Liver (tissue), 9 donors: ENCODE data around the gene TMTC2. TPM values are rescaled to one million over a fixed set of nuclear protein-coding genes. Genes with fewer than 3 reads are reported as not detected.
A peak's percentile ranks its signal among the peaks of the same experiment; 100 is the strongest.

Experiments used
- DNase-seq: peaks from one replicate; pipeline ENCODE4 v3.0.0-alpha.2; 2017; ENCODE audit warnings: low spot score
- H3K27ac ChIP-seq, 2 donors: one replicate each; pipeline ENCODE4 v1.7.0; 2013; ENCODE audit warnings: inconsistent platforms in 2 of 2, low read length in 2 of 2, control low read depth in 1 of 2, low read depth in 1 of 2, mild to moderate bottlenecking in 1 of 2
- H3K27me3 ChIP-seq, 4 donors: one replicate each; pipeline versions ENCODE4 v1.6.1 to v1.7.0; 2013; ENCODE audit warnings: low read length in 3 of 4, inconsistent platforms in 1 of 4, mild to moderate bottlenecking in 1 of 4, moderate library complexity in 1 of 4; ENCODE audit not compliant: control insufficient read depth in 4 of 4, insufficient read depth in 4 of 4
- H3K36me3 ChIP-seq, 4 donors: one replicate each; pipeline versions ENCODE4 v1.6.1 to v1.7.0; 2013; ENCODE audit warnings: low read length in 3 of 4, mild to moderate bottlenecking in 3 of 4, low read depth in 1 of 4, moderate library complexity in 1 of 4; ENCODE audit not compliant: control insufficient read depth in 4 of 4, insufficient read depth in 3 of 4
- H3K4me1 ChIP-seq, 4 donors: one replicate each; pipeline versions ENCODE4 v1.6.1 to v1.7.0; 2013; ENCODE audit warnings: low read length in 3 of 4, mild to moderate bottlenecking in 3 of 4, moderate library complexity in 1 of 4; ENCODE audit not compliant: control insufficient read depth in 4 of 4, insufficient read depth in 4 of 4
- H3K4me3 ChIP-seq, 3 donors: one replicate each; pipeline versions ENCODE4 v1.6.1 to v1.7.0; 2013; ENCODE audit warnings: low read length in 3 of 3, control low read depth in 1 of 3, low read depth in 1 of 3, mild to moderate bottlenecking in 1 of 3
- H3K9ac ChIP-seq, 2 donors: one replicate each; pipeline ENCODE4 v1.7.0; 2013; ENCODE audit warnings: low read length in 2 of 2, mild to moderate bottlenecking in 2 of 2, moderate library complexity in 2 of 2, control low read depth in 1 of 2, low read depth in 1 of 2
- H3K9me3 ChIP-seq, 4 donors: one replicate each; pipeline versions ENCODE4 v1.6.1 to v1.7.0; 2013; ENCODE audit warnings: low read length in 3 of 4; ENCODE audit not compliant: control insufficient read depth in 4 of 4
- EGR1 ChIP-seq, 2 donors: IDR thresholded peaks; 2 replicates each; pipeline ENCODE4 v1.6.1; 2016 to 2018; ENCODE audit warnings: antibody characterized with exemption in 2 of 2, low read depth in 2 of 2
- FOXA1 ChIP-seq: IDR thresholded peaks from 2 replicates; pipeline ENCODE4 v1.6.1; 2016; ENCODE audit warnings: antibody characterized with exemption
- FOXA2 ChIP-seq: IDR thresholded peaks from 2 replicates; pipeline ENCODE4 v1.6.1; 2016; ENCODE audit warnings: antibody characterized with exemption
- GABPA ChIP-seq, 2 donors: IDR thresholded peaks in 1 of 2; conservative IDR thresholded peaks in 1 of 2; 2 replicates each; pipeline ENCODE4 v1.6.1; 2016; ENCODE audit warnings: antibody characterized with exemption in 2 of 2, mild to moderate bottlenecking in 1 of 2, moderate library complexity in 1 of 2
- HNF4A ChIP-seq, 2 donors: conservative IDR thresholded peaks; 2 replicates each; pipeline ENCODE4 v1.6.1; 2016; ENCODE audit warnings: antibody characterized with exemption in 2 of 2, mild to moderate bottlenecking in 2 of 2
- HNF4G ChIP-seq: IDR thresholded peaks from 2 replicates; pipeline ENCODE4 v1.6.1; 2016; ENCODE audit warnings: antibody characterized with exemption
- JUND ChIP-seq, 2 donors: IDR thresholded peaks; 2 replicates each; pipeline ENCODE4 v1.6.1; 2016; ENCODE audit warnings: antibody characterized with exemption in 2 of 2
- MAX ChIP-seq: IDR thresholded peaks from 2 replicates; pipeline ENCODE4 v1.6.1; 2016; ENCODE audit warnings: antibody characterized with exemption
- NR2F2 ChIP-seq: IDR thresholded peaks from 2 replicates; pipeline ENCODE4 v1.6.1; 2016; ENCODE audit warnings: antibody characterized with exemption
- RAD21 ChIP-seq, 2 donors: IDR thresholded peaks; 2 replicates each; pipeline ENCODE4 v1.6.1; 2016; ENCODE audit warnings: antibody characterized with exemption in 2 of 2, mild to moderate bottlenecking in 2 of 2
- RXRA ChIP-seq, 2 donors: IDR thresholded peaks; 2 replicates each; pipeline ENCODE4 v1.6.1; 2017 to 2018; ENCODE audit warnings: antibody characterized with exemption in 2 of 2, mild to moderate bottlenecking in 1 of 2
- SP1 ChIP-seq: IDR thresholded peaks from 2 replicates; pipeline ENCODE4 v1.6.1; 2018; ENCODE audit warnings: antibody characterized with exemption, mild to moderate bottlenecking
- TAF1 ChIP-seq: conservative IDR thresholded peaks from 2 replicates; pipeline ENCODE4 v1.6.1; 2016; ENCODE audit warnings: antibody characterized with exemption, mild to moderate bottlenecking
- YY1 ChIP-seq: IDR thresholded peaks from 2 replicates; pipeline ENCODE4 v1.6.1; 2016; ENCODE audit warnings: antibody characterized with exemption, mild to moderate bottlenecking
- WGBS: extraction: QIAGEN DNeasy Blood & Tissue Kit; methylation state at CpG from one replicate; pipeline ENCODE4 v1.1.7; 2013; 5-methylcytosine and 5-hydroxymethylcytosine counted together
- polyA plus RNA-seq, 2 donors: library from polyadenylated mRNA; stranded (reverse) in 1 of 2; unstranded in 1 of 2; fragments of 200-250 nt in 1 of 2; fragments of >200 nt in 1 of 2; fragmentation: Nextera tagmentation in 1 of 2; extraction: Ambion mirVana in 1 of 2; gene quantifications; one replicate each; pipeline versions ENCODE4 v1.2.1 to v1.2.3, GENCODE V29; 2013 to 2015
- total RNA-seq, 2 donors: library from RNA; depleted of rRNA; stranded (reverse); fragments of >200 nt; gene quantifications; one replicate each; pipeline ENCODE4 v1.2.3, GENCODE V29; 2014
- TF ChIP-seq, protein P1 (sequence below): IDR thresholded peaks from 2 replicates; pipeline ENCODE4 v1.6.1; 2016; ENCODE audit warnings: antibody characterized with exemption
- TF ChIP-seq, protein P2 (sequence below): IDR thresholded peaks from 2 replicates; pipeline ENCODE4 v1.6.1; 2016; ENCODE audit warnings: antibody characterized with exemption
- TF ChIP-seq, protein P3 (sequence below): IDR thresholded peaks from 2 replicates; pipeline ENCODE4 v1.6.1; 2016; ENCODE audit warnings: antibody characterized with exemption, mild to moderate bottlenecking
- TF ChIP-seq, protein P4 (sequence below): fragments of 150-350 bp; IDR thresholded peaks from 2 replicates; pipeline ENCODE4 v1.5.1; 2017; ENCODE audit warnings: improper control_type of control experiment, low read depth, low read length; ENCODE audit not compliant: missing input control
- donor health status: healthy.
- donor health status: healthy.
- donor health status: healthy.
- donor health status: healthy.
- donor health status: healthy.

TMTC2 gene
- total and polyA plus RNA-seq, 4 donors, result 0.36 to 3.0 (median 0.61) TPM

DNA sequence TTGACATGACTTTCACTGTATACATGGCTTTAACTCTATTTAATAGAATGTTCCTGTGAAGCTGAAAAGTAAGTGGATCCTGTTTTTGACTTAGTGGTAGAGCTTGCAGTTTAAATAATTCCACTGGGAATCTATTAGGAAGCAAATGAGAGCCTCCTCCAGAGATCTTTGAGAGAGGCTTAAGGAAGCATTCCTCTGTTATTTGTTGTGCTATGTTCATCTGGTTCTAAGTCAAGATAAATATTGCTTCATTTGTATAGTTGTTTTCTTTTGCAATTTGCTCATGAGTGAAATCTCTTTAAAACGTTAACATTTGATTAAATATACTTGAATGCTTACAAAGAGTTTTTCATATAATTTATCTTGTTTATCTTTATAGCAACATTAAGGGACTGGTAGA lies 70.4 kb downstream of the TMTC2 start:
- WGBS, result 31% methylated on average over 1 of the region's 1 CpG
- no peak for DNase-seq
- Histone ChIP-seq H3K4me3 (no peak overlapping the region), H3K36me3 (no peaks in the 10 kb centered on the region), H3K27me3 (no peaks in the 10 kb centered on the region), H3K9me3 (no peaks in the 10 kb centered on the region), H3K4me1 (peaks cover 0 to 5% (median under 1%) of the 10 kb centered on the region in 4 donors), H3K9ac (no peak overlapping the region), H3K27ac (no peak overlapping the region)
- no peak for TF ChIP-seq EGR1 (IDR thresholded peaks at IDR 0.05; ENCODE audit: low read depth in 2 of 2)
- peak in 1 of 2 donors; percentile 6 for TF ChIP-seq HNF4A (conservative IDR thresholded peaks at IDR 0.05)

GRCh38 chr12:82757656-82758055 lies 71.0 kb downstream of the TMTC2 start:
- Histone ChIP-seq H3K27ac (no peak overlapping the region), H3K9me3 (no peaks in the 10 kb centered on the region), H3K27me3 (no peaks in the 10 kb centered on the region), H3K4me1 (peaks cover 0 to 5% (median under 1%) of the 10 kb centered on the region in 4 donors), H3K36me3 (no peaks in the 10 kb centered on the region), H3K4me3 (no peak overlapping the region), H3K9ac (no peak overlapping the region)
- DNase-seq, result no peak
- 89% methylated on average over 1 of the region's 1 CpG for WGBS
- TF ChIP-seq NR2F2, result no peak
- TF ChIP-seq, protein P1, sequence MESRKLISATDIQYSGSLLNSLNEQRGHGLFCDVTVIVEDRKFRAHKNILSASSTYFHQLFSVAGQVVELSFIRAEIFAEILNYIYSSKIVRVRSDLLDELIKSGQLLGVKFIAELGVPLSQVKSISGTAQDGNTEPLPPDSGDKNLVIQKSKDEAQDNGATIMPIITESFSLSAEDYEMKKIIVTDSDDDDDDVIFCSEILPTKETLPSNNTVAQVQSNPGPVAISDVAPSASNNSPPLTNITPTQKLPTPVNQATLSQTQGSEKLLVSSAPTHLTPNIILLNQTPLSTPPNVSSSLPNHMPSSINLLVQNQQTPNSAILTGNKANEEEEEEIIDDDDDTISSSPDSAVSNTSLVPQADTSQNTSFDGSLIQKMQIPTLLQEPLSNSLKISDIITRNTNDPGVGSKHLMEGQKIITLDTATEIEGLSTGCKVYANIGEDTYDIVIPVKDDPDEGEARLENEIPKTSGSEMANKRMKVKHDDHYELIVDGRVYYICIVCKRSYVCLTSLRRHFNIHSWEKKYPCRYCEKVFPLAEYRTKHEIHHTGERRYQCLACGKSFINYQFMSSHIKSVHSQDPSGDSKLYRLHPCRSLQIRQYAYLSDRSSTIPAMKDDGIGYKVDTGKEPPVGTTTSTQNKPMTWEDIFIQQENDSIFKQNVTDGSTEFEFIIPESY, result no peak

DNA sequence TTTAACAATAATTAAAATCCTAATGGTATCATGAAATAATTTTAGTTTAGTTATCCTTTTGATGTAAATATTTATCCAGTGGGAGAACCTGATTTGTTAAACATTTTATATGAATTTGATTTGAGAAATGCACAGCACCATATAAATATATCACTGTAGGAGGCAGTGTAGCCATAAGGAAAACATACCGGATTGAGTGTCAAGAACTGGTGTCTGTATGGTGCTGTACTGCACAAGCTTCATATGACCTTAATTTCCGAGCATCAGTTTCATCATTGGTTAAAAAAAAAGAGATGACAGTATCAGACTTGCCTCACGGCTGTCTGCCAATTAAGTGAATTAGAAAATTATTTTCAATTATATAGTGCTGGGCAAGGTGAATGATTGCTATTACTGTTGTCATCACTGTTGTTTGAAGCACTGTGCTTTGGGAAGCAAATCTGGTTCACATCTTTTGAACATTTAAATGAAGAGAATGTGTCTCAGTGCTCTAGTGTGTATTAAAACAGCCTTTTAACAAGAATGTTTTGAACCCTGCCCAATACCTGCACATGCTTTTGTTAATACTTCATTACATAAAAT lies 72.1 kb downstream of the TMTC2 start:
- no peaks in the 10 kb centered on the region for H3K27me3 ChIP-seq
- no peak overlapping the region for H3K27ac ChIP-seq
- 90% methylated on average over 3 of the region's 3 CpGs for WGBS
- H3K9me3 ChIP-seq, result no peaks in the 10 kb centered on the region
- H3K36me3 ChIP-seq, result no peaks in the 10 kb centered on the region
- no peak overlapping the region for H3K9ac ChIP-seq
- TF ChIP-seq MAX (no peak), HNF4G (no peak), TAF1 (no peak), RXRA (IDR thresholded peaks at IDR 0.05) (no peak), RAD21 (IDR thresholded peaks at IDR 0.05) (no peak), SP1 (no peak), FOXA1 (no peak), YY1 (no peak), JUND (IDR thresholded peaks at IDR 0.05) (no peak), FOXA2 (no peak), EGR1 (IDR thresholded peaks at IDR 0.05; ENCODE audit: low read depth in 2 of 2) (no peak), GABPA (IDR thresholded peaks at IDR 0.05 in 1 of 2, conservative IDR thresholded peaks at IDR 0.05 in 1 of 2) (no peak), NR2F2 (no peak), HNF4A (conservative IDR thresholded peaks at IDR 0.05) (no peak)
- TF ChIP-seq, protein P2, sequence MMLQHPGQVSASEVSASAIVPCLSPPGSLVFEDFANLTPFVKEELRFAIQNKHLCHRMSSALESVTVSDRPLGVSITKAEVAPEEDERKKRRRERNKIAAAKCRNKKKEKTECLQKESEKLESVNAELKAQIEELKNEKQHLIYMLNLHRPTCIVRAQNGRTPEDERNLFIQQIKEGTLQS, result no peak
- TF ChIP-seq, protein P1, result no peak
- TF ChIP-seq, protein P3, sequence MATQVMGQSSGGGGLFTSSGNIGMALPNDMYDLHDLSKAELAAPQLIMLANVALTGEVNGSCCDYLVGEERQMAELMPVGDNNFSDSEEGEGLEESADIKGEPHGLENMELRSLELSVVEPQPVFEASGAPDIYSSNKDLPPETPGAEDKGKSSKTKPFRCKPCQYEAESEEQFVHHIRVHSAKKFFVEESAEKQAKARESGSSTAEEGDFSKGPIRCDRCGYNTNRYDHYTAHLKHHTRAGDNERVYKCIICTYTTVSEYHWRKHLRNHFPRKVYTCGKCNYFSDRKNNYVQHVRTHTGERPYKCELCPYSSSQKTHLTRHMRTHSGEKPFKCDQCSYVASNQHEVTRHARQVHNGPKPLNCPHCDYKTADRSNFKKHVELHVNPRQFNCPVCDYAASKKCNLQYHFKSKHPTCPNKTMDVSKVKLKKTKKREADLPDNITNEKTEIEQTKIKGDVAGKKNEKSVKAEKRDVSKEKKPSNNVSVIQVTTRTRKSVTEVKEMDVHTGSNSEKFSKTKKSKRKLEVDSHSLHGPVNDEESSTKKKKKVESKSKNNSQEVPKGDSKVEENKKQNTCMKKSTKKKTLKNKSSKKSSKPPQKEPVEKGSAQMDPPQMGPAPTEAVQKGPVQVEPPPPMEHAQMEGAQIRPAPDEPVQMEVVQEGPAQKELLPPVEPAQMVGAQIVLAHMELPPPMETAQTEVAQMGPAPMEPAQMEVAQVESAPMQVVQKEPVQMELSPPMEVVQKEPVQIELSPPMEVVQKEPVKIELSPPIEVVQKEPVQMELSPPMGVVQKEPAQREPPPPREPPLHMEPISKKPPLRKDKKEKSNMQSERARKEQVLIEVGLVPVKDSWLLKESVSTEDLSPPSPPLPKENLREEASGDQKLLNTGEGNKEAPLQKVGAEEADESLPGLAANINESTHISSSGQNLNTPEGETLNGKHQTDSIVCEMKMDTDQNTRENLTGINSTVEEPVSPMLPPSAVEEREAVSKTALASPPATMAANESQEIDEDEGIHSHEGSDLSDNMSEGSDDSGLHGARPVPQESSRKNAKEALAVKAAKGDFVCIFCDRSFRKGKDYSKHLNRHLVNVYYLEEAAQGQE, result no peak
- TF ChIP-seq, protein P4, sequence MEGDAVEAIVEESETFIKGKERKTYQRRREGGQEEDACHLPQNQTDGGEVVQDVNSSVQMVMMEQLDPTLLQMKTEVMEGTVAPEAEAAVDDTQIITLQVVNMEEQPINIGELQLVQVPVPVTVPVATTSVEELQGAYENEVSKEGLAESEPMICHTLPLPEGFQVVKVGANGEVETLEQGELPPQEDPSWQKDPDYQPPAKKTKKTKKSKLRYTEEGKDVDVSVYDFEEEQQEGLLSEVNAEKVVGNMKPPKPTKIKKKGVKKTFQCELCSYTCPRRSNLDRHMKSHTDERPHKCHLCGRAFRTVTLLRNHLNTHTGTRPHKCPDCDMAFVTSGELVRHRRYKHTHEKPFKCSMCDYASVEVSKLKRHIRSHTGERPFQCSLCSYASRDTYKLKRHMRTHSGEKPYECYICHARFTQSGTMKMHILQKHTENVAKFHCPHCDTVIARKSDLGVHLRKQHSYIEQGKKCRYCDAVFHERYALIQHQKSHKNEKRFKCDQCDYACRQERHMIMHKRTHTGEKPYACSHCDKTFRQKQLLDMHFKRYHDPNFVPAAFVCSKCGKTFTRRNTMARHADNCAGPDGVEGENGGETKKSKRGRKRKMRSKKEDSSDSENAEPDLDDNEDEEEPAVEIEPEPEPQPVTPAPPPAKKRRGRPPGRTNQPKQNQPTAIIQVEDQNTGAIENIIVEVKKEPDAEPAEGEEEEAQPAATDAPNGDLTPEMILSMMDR, result no peak
- DNase-seq, result no peak
- H3K4me1 ChIP-seq, result peaks cover 0 to 5% (median under 1%) of the 10 kb centered on the region in 4 donors
- no peak overlapping the region for H3K4me3 ChIP-seq
